HepG2 (cell line): ENCODE data around the gene NEK8. TPM values are rescaled to one million over a fixed set of nuclear protein-coding genes. Genes with fewer than 3 reads are reported as not detected.

Experiments
- ARID5B ChIP-seq: IDR thresholded peaks from 2 replicates; pipeline ENCODE4 v1.4.0; 2020; ENCODE audit warnings: mild to moderate bottlenecking, missing genetic modification reagents
- GATAD1 ChIP-seq: IDR thresholded peaks from 2 replicates; pipeline ENCODE4 v1.6.1; 2016; ENCODE audit warnings: missing genetic modification reagents, missing compliant biosample characterization
- HOMEZ ChIP-seq: IDR thresholded peaks from 2 replicates; pipeline ENCODE4 v1.6.1; 2016; ENCODE audit warnings: low read depth
- KDM5A ChIP-seq: fragments of 200-600 bp; sonication (generic); IDR thresholded peaks from 2 replicates; pipeline ENCODE4 v1.7.0; 2018; ENCODE audit warnings: antibody characterized with exemption, mild to moderate bottlenecking, low read length, borderline replicate concordance
- KMT2A ChIP-seq: sonication (generic); formaldehyde crosslinking; IDR thresholded peaks from 2 replicates; pipeline ENCODE4 v1.4.0; 2020; ENCODE audit warnings: missing genetic modification reagents
- MBD4 ChIP-seq: IDR thresholded peaks from 2 replicates; pipeline ENCODE4 v1.6.1; 2012; ENCODE audit warnings: low read length, inconsistent platforms, borderline replicate concordance
- MXI1 ChIP-seq: IDR thresholded peaks from 3 replicates; pipeline ENCODE4 v1.6.1; 2012; ENCODE audit warnings: low read depth, low read length, inconsistent platforms, borderline replicate concordance
- SRSF9 ChIP-seq: fragments of 200-400 bp; formaldehyde crosslinking; IDR thresholded peaks from 2 replicates; pipeline ENCODE4 v1.6.1; 2018; ENCODE audit warnings: borderline replicate concordance, mild to moderate bottlenecking, low read depth, low read length; ENCODE audit not compliant: insufficient read depth, poor library complexity, severe bottlenecking
- TARDBP ChIP-seq: sonication (generic); formaldehyde crosslinking; IDR thresholded peaks from 2 replicates; pipeline ENCODE4 v1.8.0; 2022; ENCODE audit warnings: mild to moderate bottlenecking, missing genetic modification reagents
- TMF1 ChIP-seq: sonication (generic); formaldehyde crosslinking; IDR thresholded peaks from 2 replicates; pipeline ENCODE4 v1.8.1; 2022; ENCODE audit warnings: low read depth, missing genetic modification reagents
- ZFP37 ChIP-seq: sonication (generic); formaldehyde crosslinking; IDR thresholded peaks from 2 replicates; pipeline ENCODE4 v1.4.0; 2020; ENCODE audit warnings: missing genetic modification reagents, borderline replicate concordance
- ZNF337 ChIP-seq: sonication (generic); formaldehyde crosslinking; IDR thresholded peaks from 2 replicates; pipeline ENCODE4 v1.5.1; 2020; ENCODE audit warnings: missing genetic modification reagents, low read depth, mild to moderate bottlenecking, borderline replicate concordance
- polyA plus RNA-seq, 8 experiments: library from polyadenylated mRNA; depleted of rRNA in 3 of 8; stranded (reverse) in 7 of 8; unstranded in 1 of 8; fragments of >200 nt; fragmentation: Illumina TruSeq in 4 of 8; extraction: Trizol in 4 of 8; gene quantifications; 2 replicates each; pipeline versions ENCODE4 v1.2.1 to v1.2.3, GENCODE V29; 2011 to 2016; ENCODE audit warnings: low read depth in 4 of 8, missing spikeins in 1 of 8, mixed read lengths in 1 of 8; ENCODE audit not compliant: insufficient read depth in 1 of 8
- total RNA-seq, 5 experiments: library from RNA; depleted of rRNA; stranded (reverse); fragments of >200 nt; fragmentation: Illumina TruSeq; extraction: Trizol; gene quantifications; 2 replicates each; pipeline ENCODE4 v1.2.3, GENCODE V29; 2016; ENCODE audit warnings: low read depth in 1 of 5
- TF ChIP-seq, protein P1 (sequence below): sonication (generic); formaldehyde crosslinking; IDR thresholded peaks from 2 replicates; pipeline ENCODE4 v1.5.1; 2020; ENCODE audit warnings: mild to moderate bottlenecking, missing genetic modification reagents, moderate library complexity
- TF ChIP-seq, protein P2 (sequence below): IDR thresholded peaks from 2 replicates; pipeline ENCODE4 v1.6.1; 2012; ENCODE audit warnings: low read depth, low read length, improper control_type of control experiment
- TF ChIP-seq, protein P3 (sequence below): IDR thresholded peaks from 2 replicates; pipeline ENCODE4 v1.6.1; 2016; ENCODE audit warnings: missing genetic modification reagents, missing compliant biosample characterization

The NEK8 gene
- total and polyA plus RNA-seq, 2 of the 13 experiments (the other 11 are each of a cell fraction or from before 2014, with no cell fraction given): 5.8 to 13.5 TPM

DNA sequence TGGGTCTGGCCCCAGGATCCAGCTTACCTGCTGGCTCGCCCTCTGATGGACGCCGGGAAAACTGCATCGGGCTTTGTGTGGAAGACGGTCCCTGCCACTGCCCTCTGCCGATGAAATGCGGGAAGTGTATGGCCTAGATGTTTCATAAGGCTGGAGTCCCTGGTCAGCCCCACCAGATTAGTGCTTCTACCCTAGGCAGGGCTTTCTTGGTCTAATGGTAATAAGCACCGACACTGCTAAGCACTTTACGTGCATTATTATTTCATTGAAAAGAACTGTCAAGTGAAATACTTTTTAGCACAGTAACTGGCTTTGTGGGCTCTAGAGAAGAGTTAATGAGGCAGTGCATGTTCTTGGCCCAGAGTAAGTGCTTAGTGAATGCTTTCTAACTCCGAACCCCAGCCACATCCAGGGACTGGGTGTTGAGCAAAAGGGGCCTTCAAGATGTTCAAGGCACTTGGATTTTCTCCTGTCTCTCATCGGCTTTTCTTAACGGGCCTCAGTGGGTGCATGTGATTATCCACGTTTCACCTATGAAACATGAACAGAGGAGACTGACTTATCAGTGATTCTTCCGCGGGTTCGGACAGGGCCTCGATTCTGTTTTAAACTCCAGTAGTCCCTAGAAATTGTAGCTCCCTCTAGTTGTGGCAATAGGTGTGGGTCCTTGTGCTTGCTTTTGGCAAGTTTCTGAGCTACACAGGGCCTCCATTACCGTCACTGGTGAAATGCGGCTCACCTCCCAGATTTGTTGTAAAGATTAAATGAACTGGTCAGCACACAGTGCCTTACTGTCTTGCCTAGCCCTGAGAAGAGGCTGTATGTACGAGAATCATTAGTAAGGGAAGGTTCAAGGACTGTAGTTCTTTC, 21.8 kb downstream of the NEK8 start (continued):
- TF ChIP-seq KDM5A (no peak), MXI1 (peak; percentile 71; the same call in 1 of the 3 replicates), ARID5B (CRISPR knock-in tag) (peak; percentile 43; the same call in 1 of the 2 replicates), TMF1 (CRISPR knock-in tag) (peak; percentile 37; the same call in 1 of the 2 replicates), TARDBP (CRISPR knock-in tag) (peak; percentile 7), HOMEZ (CRISPR knock-in tag) (0 out of 2 replicates have a peak, but pooled peaks have one; percentile 10), MBD4 (peak; percentile 42; the same call in 1 of the 2 replicates), ZNF337 (CRISPR knock-in tag) (no peak), GATAD1 (CRISPR knock-in tag) (peak; percentile 63), ZFP37 (0 out of 2 replicates have a peak, but pooled peaks have one; percentile 45), KMT2A (CRISPR knock-in tag) (peak; percentile 16; the same call in 1 of the 2 replicates), SRSF9 (no peak)
- TF ChIP-seq, protein P1, sequence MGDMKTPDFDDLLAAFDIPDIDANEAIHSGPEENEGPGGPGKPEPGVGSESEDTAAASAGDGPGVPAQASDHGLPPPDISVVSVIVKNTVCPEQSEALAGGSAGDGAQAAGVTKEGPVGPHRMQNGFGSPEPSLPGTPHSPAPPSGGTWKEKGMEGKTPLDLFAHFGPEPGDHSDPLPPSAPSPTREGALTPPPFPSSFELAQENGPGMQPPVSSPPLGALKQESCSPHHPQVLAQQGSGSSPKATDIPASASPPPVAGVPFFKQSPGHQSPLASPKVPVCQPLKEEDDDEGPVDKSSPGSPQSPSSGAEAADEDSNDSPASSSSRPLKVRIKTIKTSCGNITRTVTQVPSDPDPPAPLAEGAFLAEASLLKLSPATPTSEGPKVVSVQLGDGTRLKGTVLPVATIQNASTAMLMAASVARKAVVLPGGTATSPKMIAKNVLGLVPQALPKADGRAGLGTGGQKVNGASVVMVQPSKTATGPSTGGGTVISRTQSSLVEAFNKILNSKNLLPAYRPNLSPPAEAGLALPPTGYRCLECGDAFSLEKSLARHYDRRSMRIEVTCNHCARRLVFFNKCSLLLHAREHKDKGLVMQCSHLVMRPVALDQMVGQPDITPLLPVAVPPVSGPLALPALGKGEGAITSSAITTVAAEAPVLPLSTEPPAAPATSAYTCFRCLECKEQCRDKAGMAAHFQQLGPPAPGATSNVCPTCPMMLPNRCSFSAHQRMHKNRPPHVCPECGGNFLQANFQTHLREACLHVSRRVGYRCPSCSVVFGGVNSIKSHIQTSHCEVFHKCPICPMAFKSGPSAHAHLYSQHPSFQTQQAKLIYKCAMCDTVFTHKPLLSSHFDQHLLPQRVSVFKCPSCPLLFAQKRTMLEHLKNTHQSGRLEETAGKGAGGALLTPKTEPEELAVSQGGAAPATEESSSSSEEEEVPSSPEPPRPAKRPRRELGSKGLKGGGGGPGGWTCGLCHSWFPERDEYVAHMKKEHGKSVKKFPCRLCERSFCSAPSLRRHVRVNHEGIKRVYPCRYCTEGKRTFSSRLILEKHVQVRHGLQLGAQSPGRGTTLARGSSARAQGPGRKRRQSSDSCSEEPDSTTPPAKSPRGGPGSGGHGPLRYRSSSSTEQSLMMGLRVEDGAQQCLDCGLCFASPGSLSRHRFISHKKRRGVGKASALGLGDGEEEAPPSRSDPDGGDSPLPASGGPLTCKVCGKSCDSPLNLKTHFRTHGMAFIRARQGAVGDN (CRISPR knock-in tag): peak; percentile 68
- TF ChIP-seq, protein P2, sequence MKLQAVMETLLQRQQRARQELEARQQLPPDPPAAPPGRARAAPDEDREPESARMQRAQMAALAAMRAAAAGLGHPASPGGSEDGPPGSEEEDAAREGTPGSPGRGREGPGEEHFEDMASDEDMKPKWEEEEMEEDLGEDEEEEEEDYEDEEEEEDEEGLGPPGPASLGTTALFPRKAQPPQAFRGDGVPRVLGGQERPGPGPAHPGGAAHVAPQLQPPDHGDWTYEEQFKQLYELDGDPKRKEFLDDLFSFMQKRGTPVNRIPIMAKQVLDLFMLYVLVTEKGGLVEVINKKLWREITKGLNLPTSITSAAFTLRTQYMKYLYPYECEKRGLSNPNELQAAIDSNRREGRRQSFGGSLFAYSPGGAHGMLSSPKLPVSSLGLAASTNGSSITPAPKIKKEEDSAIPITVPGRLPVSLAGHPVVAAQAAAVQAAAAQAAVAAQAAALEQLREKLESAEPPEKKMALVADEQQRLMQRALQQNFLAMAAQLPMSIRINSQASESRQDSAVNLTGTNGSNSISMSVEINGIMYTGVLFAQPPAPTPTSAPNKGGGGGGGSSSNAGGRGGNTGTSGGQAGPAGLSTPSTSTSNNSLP: peak; percentile 45; the same call in 1 of the 2 replicates
- TF ChIP-seq, protein P3, sequence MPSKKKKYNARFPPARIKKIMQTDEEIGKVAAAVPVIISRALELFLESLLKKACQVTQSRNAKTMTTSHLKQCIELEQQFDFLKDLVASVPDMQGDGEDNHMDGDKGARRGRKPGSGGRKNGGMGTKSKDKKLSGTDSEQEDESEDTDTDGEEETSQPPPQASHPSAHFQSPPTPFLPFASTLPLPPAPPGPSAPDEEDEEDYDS (CRISPR knock-in tag): peak; percentile 27; the same call in 1 of the 2 replicates
